Kasumi-1 (cell line): Measurements from ENCODE around the gene CSF3.

ENCODE experiments used
- DNase-seq, 2 experiments: peaks; one replicate each; lab custom pipeline; 2025; lab: John Stamatoyannopoulos, UW

CSF3 gene

DNA sequence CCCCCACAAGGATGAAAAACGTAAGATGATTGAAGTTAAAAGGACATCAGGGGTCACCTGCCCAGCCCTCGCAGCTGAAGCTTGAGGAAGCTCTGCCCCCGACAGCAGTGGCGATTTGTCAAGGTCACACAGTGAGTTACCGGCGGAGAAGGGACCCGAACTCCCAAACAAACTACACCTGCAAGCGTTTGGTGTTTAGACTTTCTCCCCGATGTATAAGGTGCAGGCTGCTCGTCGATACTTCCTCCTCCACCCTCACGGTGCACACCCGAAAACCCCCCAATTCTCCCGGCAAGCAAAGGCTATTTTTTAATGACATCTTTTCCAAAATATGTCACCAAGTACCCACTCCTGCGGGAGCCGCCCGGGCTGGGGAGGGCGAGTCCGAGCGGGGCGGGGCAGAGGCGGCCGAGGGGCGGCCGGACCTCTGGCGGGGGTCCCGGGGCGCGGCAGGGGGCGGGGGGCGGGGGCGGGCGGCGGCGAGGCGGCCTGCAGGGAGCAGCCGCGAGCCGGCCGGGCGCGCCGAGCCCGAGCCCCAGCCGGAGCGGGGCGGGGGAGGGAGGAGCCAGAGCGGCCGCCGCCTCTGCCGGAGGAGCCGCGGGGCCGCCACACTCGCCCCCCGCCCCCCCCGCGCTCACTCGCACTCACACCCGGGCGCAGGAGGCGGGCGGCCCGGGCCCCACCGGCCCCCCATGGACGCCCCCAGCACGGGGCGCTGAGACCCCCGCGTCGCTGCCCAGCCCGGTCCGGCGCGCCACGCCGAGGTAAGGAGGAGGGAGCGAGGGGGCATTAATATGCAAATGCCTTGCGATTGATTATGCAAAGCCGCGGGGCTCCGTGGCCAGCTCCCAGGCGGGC lies 47.3 kb downstream of the CSF3 start, which contains the start of gene THRA:
Gene THRA (plus strand): TSS at position 637 of the 858 bp plus-strand sequence. CDS start 11,524 bp downstream, outside the sequence.
- peak; percentile 46 to 48 for DNase-seq

DNA sequence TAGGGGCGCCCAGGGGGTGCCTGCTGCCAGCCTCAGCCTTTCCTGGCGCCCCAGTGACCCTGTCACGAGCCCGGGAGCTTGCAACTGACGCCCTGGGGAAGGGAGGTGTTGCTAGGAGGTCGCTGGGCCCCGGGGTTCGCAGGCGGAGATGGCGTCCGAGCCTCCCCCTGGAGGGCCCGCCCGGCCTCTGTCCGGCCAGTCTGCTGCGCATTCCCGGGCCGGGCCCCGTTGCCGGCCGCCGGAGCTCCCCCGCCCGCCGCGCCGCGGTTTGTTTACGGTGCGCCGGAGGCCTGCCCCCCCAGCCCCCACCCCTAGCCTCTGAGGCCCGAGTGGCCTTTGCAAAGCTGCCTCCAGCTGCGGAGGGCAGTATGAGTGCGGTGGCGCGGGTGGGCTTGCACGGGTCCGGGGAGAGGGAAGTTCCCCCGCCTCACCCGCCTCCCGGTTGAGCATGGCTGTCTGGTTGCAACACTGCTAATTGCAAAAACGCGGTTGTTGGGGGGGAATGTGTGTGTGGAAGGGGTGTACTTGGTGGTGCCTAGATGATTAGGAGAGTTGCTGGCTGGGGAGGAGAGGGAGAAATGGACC lies 48.0 kb downstream of the CSF3 start:
- DNase-seq: peak; percentile 37 to 42

- DNase-seq: no peak
Measured at GRCh38 chr17:40063901-40064531, 48.8 kb downstream of the CSF3 start.

DNA sequence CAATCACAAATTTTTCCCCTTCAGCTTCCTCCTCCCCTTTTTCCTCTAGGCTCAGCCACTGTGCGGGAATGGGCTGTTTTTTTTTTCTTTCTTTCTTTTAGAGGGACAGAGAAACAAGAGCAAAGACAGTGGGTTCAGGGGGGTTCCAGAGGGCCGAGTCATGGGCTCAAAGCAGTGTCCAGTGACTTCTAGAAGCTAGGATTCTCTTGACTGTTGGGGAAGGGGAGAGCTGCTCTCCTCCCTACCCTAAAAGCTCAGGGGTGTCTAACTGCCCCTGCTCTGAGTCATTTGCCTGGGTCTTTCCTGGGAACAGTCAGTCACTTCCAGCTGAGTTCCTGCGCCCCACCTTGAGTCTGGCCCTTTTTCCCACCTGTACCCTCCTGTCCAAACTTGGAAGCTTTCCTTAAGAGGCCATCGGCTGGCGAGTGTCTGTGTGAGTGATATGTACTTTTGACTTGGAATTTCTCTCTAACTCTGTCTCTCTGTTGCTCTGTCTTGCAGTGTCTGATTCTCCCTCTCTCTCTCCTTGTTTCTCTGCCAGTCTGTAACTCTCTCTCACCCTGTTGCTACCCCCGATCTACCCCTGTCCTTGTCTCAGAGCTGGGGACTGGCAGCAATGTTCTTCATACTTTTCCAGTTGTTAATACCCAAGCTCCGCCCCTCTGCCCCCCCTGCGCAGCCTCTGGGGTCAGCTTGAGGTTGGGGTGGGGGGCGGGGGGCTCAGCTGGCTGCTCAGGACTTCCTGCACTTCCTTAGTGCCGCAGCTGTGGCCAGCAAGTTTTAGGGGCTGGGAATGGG lies 49.9 kb downstream of the CSF3 start:
- no peak for DNase-seq

DNA sequence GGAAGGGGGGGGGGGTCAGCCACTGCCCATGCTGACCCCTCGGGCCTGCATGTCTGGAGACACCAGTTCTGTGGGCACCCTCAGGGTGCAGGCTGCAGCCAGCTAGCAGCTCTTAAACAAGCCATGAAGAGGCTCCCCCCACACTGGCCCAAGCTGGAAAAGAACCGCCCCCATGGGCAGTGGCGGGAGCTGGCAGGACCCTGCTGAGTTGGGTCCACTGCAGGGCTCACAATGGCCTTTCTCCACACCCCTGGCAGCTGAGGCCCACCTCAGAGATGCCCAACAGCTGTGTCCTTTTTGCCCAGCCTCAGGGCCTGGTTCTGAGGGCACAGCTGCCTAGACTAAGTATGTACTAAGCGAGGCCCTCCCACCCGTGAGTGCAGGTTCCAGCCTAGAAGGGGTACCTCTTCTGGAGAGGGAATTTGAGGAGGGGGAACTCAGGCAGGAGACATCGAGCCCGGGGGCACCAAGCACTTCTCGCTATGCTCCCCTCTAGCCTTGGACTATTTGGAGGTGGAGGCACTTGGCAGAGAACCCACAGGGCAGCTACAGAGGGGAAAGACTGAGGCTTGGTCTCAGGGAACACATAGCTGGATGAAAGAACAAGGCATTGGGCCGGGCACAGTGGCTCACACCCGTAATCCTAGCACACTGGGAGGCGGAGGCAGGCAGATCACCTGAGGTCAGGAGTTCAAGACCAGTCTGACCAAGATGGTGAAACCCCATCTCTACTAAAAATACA lies 50.7 kb downstream of the CSF3 start:
- DNase-seq: no peak
